A549 (cell line): ENCODE measurements around the gene TMEM129. TPM values are rescaled to one million over a fixed set of nuclear protein-coding genes. Genes with fewer than 3 reads are reported as not detected.

Experiments
- ATAC-seq, 2 experiments: fragments of 200-7000 bp in 1 of 2; fragments of >200 bp in 1 of 2; cut with Nextera tagmentation in 1 of 2; cut with Tn5 transposase in 1 of 2; 3 replicates each; pipeline versions ENCODE4 v1.8.0 to v1.9.1; 2018 to 2020; ENCODE audit warnings: mild to moderate bottlenecking in 1 of 2, moderate library complexity in 1 of 2
- CTCF ChIA-PET: fragments of 300-600 bp; sonication (Branson Sonifier 250); formaldehyde crosslinking; extraction: SDS; loops from one replicate; lab custom pipeline; 2021; ENCODE audit warnings: antibody characterized with exemption, inconsistent platforms; lab: Yijun Ruan, JAX
- POLR2A ChIA-PET: fragments of 350-600 bp; formaldehyde crosslinking; extraction: SDS; loops from one replicate; lab custom pipeline; 2021; ENCODE audit warnings: antibody characterized with exemption, inconsistent platforms; lab: Yijun Ruan, JAX
- DNase-seq, 2 experiments: peaks; one replicate each; pipeline versions ENCODE4 v3.0.0 to v3.0.0-alpha.2; 2011 to 2016; ENCODE audit warnings: low read depth in 1 of 2, low spot score in 1 of 2
- FAIRE-seq: peaks from 2 replicates; lab custom pipeline; 2011; peaks lifted over from hg19 to GRCh38; lab: Jason Lieb, UNC
- H3K27ac ChIP-seq, 2 experiments: fragments of >200 bp; sonication (Bioruptor Twin); formaldehyde crosslinking; 3 replicates each; pipeline ENCODE4 v1.5.1; 2016 to 2017
- H3K4me1 ChIP-seq: fragments of >200 bp; sonication (Bioruptor Twin); formaldehyde crosslinking; 3 replicates; pipeline ENCODE4 v1.6.1; 2016
- H3K4me2 ChIP-seq: fragments of >200 bp; sonication (Bioruptor Twin); formaldehyde crosslinking; 3 replicates; pipeline ENCODE4 v1.6.1; 2016
- H3K4me3 ChIP-seq: fragments of >200 bp; sonication (Bioruptor Twin); formaldehyde crosslinking; 3 replicates; pipeline ENCODE4 v1.5.1; 2016
- H3K9me3 ChIP-seq: fragments of >200 bp; sonication (Bioruptor Twin); formaldehyde crosslinking; 3 replicates; pipeline ENCODE4 v1.6.1; 2016
- CBX2 ChIP-seq: fragments of 200-600 bp; sonication (generic); IDR thresholded peaks from 2 replicates; pipeline ENCODE4 v1.6.1; 2016; ENCODE audit warnings: low read depth, mild to moderate bottlenecking, borderline replicate concordance
- CBX8 ChIP-seq: fragments of 200-600 bp; sonication (generic); IDR thresholded peaks from 2 replicates; pipeline ENCODE4 v1.6.1; 2016
- EHF ChIP-seq: fragments of 250-450 bp; sonication (Bioruptor Pico); IDR thresholded peaks from 2 replicates; pipeline ENCODE4 v1.5.0; 2020; ENCODE audit warnings: mild to moderate bottlenecking
- EHMT2 ChIP-seq: fragments of 200-600 bp; sonication (generic); IDR thresholded peaks from 2 replicates; pipeline ENCODE4 v1.6.1; 2016; ENCODE audit warnings: antibody characterized with exemption, low read depth, mild to moderate bottlenecking, moderate library complexity
- FOSL2 ChIP-seq, 2 experiments: fragments of 450-650 bp in 1 of 2; fragments of >200 bp in 1 of 2; sonication (Bioruptor Twin) in 1 of 2; formaldehyde crosslinking; IDR thresholded peaks; 2 replicates each; pipeline versions ENCODE4 v1.5.0 to v1.6.1; 2016 to 2020; ENCODE audit warnings: mild to moderate bottlenecking in 1 of 2, moderate library complexity in 1 of 2
- HES2 ChIP-seq: fragments of >200 bp; sonication (Bioruptor Twin); formaldehyde crosslinking; IDR thresholded peaks from 2 replicates; pipeline ENCODE4 v1.6.1; 2016
- HOXB13 ChIP-seq: fragments of 250-450 bp; sonication (Bioruptor Pico); IDR thresholded peaks from 2 replicates; pipeline ENCODE4 v1.5.0; 2020; ENCODE audit warnings: low read depth, mild to moderate bottlenecking, moderate library complexity
- JUNB ChIP-seq: fragments of >200 bp; sonication (Bioruptor Twin); formaldehyde crosslinking; IDR thresholded peaks from 2 replicates; pipeline ENCODE4 v1.6.1; 2016
- KDM1A ChIP-seq: fragments of 200-600 bp; sonication (generic); IDR thresholded peaks from 2 replicates; pipeline ENCODE4 v1.6.1; 2016; ENCODE audit warnings: low read depth, mild to moderate bottlenecking
- NFE2L2 ChIP-seq: fragments of 150-350 bp; conservative IDR thresholded peaks from 2 replicates; pipeline ENCODE4 v1.6.1; 2014; ENCODE audit warnings: low read length
- NPAS2 ChIP-seq: fragments of 250-450 bp; sonication (Bioruptor Pico); IDR thresholded peaks from 2 replicates; pipeline ENCODE4 v1.8.0; 2022; ENCODE audit warnings: mild to moderate bottlenecking, moderate library complexity, borderline replicate concordance
- NR3C1 ChIP-seq: fragments of >200 bp; sonication (Bioruptor Twin); formaldehyde crosslinking; IDR thresholded peaks from 3 replicates; pipeline ENCODE4 v1.6.1; 2017
- PBX3 ChIP-seq: IDR thresholded peaks from 2 replicates; pipeline ENCODE4 v1.6.1; 2012
- PHF8 ChIP-seq: fragments of 200-600 bp; sonication (generic); IDR thresholded peaks from 2 replicates; pipeline ENCODE4 v1.6.1; 2016; ENCODE audit warnings: low read depth, mild to moderate bottlenecking, antibody characterized with exemption, moderate library complexity, borderline replicate concordance
- POLR2A ChIP-seq: IDR thresholded peaks from 2 replicates; pipeline ENCODE4 v1.6.1; 2012; ENCODE audit warnings: mild to moderate bottlenecking, low read length
- REST ChIP-seq: fragments of 200-600 bp; sonication (generic); IDR thresholded peaks from 2 replicates; pipeline ENCODE4 v1.6.1; 2016; ENCODE audit warnings: antibody characterized with exemption, mild to moderate bottlenecking, moderate library complexity
- RNF2 ChIP-seq: fragments of 200-600 bp; sonication (generic); IDR thresholded peaks from 2 replicates; pipeline ENCODE4 v1.6.1; 2016; ENCODE audit warnings: low read depth, mild to moderate bottlenecking, antibody characterized with exemption, moderate library complexity, borderline replicate concordance
- SREBF2 ChIP-seq: fragments of 450-650 bp; IDR thresholded peaks from 2 replicates; pipeline ENCODE4 v1.6.1; 2014; ENCODE audit warnings: mild to moderate bottlenecking, moderate library complexity
- TFCP2L1 ChIP-seq: fragments of 250-450 bp; sonication (Bioruptor Pico); IDR thresholded peaks from 2 replicates; pipeline ENCODE4 v1.5.0; 2021; ENCODE audit warnings: mild to moderate bottlenecking
- TP53 ChIP-seq: fragments of 250-450 bp; sonication (Bioruptor Pico); IDR thresholded peaks from 2 replicates; pipeline ENCODE4 v1.5.0; 2021; ENCODE audit warnings: mild to moderate bottlenecking, moderate library complexity
- WGBS: methylation state at CpG from one replicate; pipeline ENCODE4 v1.1.6; 2017; ENCODE audit errors: missing lambda C conversion rate; 5-methylcytosine and 5-hydroxymethylcytosine counted together
- polyA plus RNA-seq, 4 experiments: library from polyadenylated mRNA; depleted of rRNA in 3 of 4; stranded (reverse); fragments of >200 nt; fragmentation: RNase III in 1 of 4; extraction: RNeasy Plus Mini Kit Qiagen cat#74134 plus additional on column Dnase treatment in 1 of 4; gene quantifications; 2 replicates in 3 of 4; 3 replicates in 1 of 4; pipeline ENCODE4 v1.2.3, GENCODE V29; 2011 to 2017
- TF ChIP-seq, protein P1 (sequence below): IDR thresholded peaks from 2 replicates; pipeline ENCODE4 v1.6.1; 2012
- TF ChIP-seq, protein P2 (sequence below): fragments of 250-450 bp; sonication (Bioruptor Pico); IDR thresholded peaks from 2 replicates; pipeline ENCODE4 v1.5.0; 2021; ENCODE audit warnings: mild to moderate bottlenecking, moderate library complexity, borderline replicate concordance

The TMEM129 gene
- polyA plus RNA-seq, 2 of the 4 experiments (the other 2 are of a cell fraction), result 12.7 to 20.4 TPM

DNA sequence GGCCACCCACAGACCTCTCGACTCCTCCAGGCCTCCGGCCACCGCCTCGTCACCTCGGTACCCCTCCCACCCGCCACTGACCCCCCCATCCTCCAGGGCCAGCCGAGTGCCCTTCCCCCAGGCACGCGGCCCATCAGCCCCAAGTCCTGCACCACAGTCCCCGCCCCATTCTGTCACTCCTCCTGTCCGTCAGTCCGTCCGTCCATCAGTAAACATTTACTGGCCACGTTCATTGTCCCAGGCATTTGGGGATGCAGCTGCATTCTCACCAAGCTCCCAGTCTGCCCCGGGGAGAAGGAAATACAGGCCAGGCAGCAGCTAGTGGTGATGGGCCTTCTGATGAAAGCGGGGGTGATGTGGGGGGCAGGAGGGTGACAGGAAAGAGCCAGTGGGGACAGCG is 36.7 kb upstream of the TMEM129 start (continued):
- TF ChIP-seq REST (no peak), TP53 (CRISPR knock-in tag) (no peak)
- TF ChIP-seq, protein P1, sequence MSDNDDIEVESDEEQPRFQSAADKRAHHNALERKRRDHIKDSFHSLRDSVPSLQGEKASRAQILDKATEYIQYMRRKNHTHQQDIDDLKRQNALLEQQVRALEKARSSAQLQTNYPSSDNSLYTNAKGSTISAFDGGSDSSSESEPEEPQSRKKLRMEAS, result no peak
- TF ChIP-seq, all 56 proteins: peak for 0

DNA sequence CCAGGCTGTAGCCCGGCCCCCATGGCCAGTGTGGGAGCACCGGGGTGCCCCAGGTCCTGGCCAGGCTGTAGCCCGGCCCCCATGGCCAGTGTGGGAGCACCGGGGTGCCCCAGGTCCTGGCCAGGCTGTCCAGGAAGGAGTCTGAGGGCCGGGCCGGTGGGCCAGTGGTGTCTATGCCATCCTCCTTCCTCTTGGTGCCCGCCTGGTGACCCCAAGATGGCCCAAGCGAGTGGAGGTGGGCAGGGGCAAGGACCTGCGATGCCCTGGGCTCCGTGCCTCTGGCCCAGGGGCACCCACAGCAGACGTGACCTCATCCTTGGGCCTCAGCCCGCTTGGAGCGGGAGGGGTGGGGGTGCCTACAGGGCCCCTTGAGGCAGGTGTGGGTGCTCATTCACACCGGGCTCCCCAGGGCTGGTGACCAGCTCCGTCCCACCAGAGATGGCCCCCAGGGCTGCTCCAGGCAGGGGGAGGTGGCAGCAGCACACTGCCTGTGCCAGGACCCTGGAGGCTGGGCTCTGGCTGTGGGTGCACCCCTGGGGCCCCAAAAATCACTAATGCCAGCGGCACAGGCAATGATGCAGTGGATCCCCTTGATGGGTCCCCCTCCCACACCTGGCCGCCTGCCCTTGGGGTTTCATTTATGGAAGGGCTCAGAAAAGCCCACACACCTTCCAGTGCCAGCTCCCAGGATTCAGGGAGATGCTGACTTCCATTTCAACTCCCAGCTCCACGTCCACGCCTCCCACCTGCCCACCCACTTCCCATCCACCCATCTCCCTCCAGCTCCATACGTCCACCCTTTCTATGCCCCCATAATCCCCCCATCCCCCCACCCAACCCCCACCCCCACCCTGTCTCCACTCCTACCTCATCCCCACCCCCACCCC is 36.0 kb upstream of the TMEM129 start:
- ATAC-seq (no peak), DNase-seq (no peak), FAIRE-seq (no peak)
- Histone ChIP-seq H3K9me3 (no peaks in the 10 kb centered on the region), H3K4me3 (no peak overlapping the region), H3K27ac (peak overlapping the region in 1 of 2 experiments; percentile 56; a peak in 3 of 6 replicates), H3K4me1 (peaks cover 29% of the 10 kb centered on the region), H3K4me2 (no peak overlapping the region)
- ChIA-PET CTCF (interaction anchor here (1.0 to 13.8 kb wide), 4 partner anchors 9 to 143 kb away, joined by 3 to 227 read pairs (median 13); no protein-coding TSS in a partner anchor), POLR2A (no interaction called here)
- TF ChIP-seq POLR2A (no peak), TFCP2L1 (CRISPR knock-in tag) (no peak), NPAS2 (CRISPR knock-in tag) (no peak), FOSL2 (IDR thresholded peaks at IDR 0.05) (no peak), FOSL2 (CRISPR knock-in tag; IDR thresholded peaks at IDR 0.05) (no peak), SREBF2 (no peak), CBX2 (no peak), NFE2L2 (no peak), RNF2 (no peak), CBX8 (no peak), EHF (no peak)
- TF ChIP-seq, protein P1, result no peak
- WGBS, result 81% methylated on average over 8 of the region's 20 CpGs

DNA sequence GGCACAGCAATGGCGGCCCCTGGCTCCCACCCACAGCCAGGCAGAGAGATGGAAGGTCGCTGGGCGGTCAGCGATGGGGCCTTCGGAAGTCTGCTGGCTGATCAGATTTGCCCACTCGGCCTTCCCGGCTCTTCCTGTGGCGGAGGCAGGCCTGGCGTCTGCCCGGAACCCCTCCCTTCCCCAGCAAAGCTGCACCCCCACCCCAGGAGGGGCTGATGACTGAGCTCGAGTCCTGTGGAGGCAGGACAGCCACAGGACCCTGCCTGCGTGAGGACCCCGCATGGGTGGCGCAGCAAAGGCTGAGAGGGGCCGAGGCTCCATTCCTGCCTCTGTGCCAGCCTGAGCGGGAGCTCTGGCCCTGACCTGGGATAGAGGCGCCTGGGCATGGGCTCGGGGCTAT is 35.0 kb upstream of the TMEM129 start:
- ChIA-PET POLR2A (no interaction called here), CTCF (interaction anchor here (1.2 to 13.8 kb wide), 3 partner anchors 26 to 155 kb away, joined by 5 to 227 read pairs (median 5); no protein-coding TSS in a partner anchor)
- H3K4me3 ChIP-seq, result no peak overlapping the region
- no peaks in the 10 kb centered on the region for H3K9me3 ChIP-seq
- no peak overlapping the region for H3K4me2 ChIP-seq
- no peak overlapping the region for H3K27ac ChIP-seq
- DNase-seq (no peak), ATAC-seq (no peak), FAIRE-seq (no peak)
- WGBS, result 100% methylated on average over 1 of the region's 18 CpGs
- peaks cover 32% of the 10 kb centered on the region for H3K4me1 ChIP-seq
- TF ChIP-seq FOSL2 (IDR thresholded peaks at IDR 0.05) (no peak), FOSL2 (CRISPR knock-in tag; IDR thresholded peaks at IDR 0.05) (no peak), HOXB13 (CRISPR knock-in tag) (no peak), PHF8 (no peak), NR3C1 (no peak), PBX3 (no peak), JUNB (no peak), CBX8 (no peak), REST (no peak), KDM1A (no peak), EHMT2 (no peak), HES2 (no peak)
- TF ChIP-seq, protein P2, sequence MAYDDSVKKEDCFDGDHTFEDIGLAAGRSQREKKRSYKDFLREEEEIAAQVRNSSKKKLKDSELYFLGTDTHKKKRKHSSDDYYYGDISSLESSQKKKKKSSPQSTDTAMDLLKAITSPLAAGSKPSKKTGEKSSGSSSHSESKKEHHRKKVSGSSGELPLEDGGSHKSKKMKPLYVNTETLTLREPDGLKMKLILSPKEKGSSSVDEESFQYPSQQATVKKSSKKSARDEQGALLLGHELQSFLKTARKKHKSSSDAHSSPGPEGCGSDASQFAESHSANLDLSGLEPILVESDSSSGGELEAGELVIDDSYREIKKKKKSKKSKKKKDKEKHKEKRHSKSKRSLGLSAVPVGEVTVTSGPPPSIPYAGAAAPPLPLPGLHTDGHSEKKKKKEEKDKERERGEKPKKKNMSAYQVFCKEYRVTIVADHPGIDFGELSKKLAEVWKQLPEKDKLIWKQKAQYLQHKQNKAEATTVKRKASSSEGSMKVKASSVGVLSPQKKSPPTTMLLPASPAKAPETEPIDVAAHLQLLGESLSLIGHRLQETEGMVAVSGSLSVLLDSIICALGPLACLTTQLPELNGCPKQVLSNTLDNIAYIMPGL (CRISPR knock-in tag), result no peak
